ENCODE measurements around the gene RCN1. TPM values are rescaled to one million over a fixed set of nuclear protein-coding genes. Genes with fewer than 3 reads are reported as not detected.

Gene RCN1
- total and polyA plus RNA-seq, 2 of the 8 experiments (the other 6 are each of a cell fraction or from before 2014, with no cell fraction given): 45.1 to 123 TPM

- no peak overlapping the region for H4K91ac ChIP-seq (replicated peaks; ENCODE audit: insufficient read length, low read length)
- H2BK15ac ChIP-seq (ENCODE audit: low read length): no peak overlapping the region
- H3K56ac ChIP-seq (replicated peaks; ENCODE audit: insufficient read length, low read depth, low read length): no peak overlapping the region
- H3K4me2 ChIP-seq (ENCODE audit: insufficient read depth in 1 of 2, low read depth in 2 of 2, low read length in 2 of 2): no peak overlapping the region
- H4K20me1 ChIP-seq (replicated peaks in 1 of 2; ENCODE audit: control insufficient read depth in 1 of 2, insufficient read depth in 2 of 2, low read length in 2 of 2): no peaks in the 10 kb centered on the region
- H3K23ac ChIP-seq (ENCODE audit: insufficient read length): no peak overlapping the region
- DNase-seq (ENCODE audit: low read depth in 1 of 2, low spot score in 2 of 2) (no peak), FAIRE-seq (no peak)
- no peak overlapping the region for H4K5ac ChIP-seq (ENCODE audit: insufficient read length, low read depth, low read length)
- no peaks in the 10 kb centered on the region for H3K23me2 ChIP-seq (ENCODE audit: low read depth, low read length)
- H2AK5ac ChIP-seq (ENCODE audit: low read depth, low read length): no peak overlapping the region
- no peaks in the 10 kb centered on the region for H3K4me1 ChIP-seq (replicated peaks in 1 of 4; ENCODE audit: control insufficient read depth in 3 of 4, insufficient read depth in 4 of 4, low read length in 3 of 4)
- no peak overlapping the region for H3K4me3 ChIP-seq (ENCODE audit: extremely low read depth in 1 of 4, insufficient read depth in 2 of 4, low read depth in 3 of 4, low read length in 4 of 4)
- H4K8ac ChIP-seq (ENCODE audit: extremely low read depth, insufficient read depth, low read length): no peak overlapping the region
- no peak overlapping the region for H3K4ac ChIP-seq (replicated peaks; ENCODE audit: insufficient read length, low read depth, low read length)
- no peaks in the 10 kb centered on the region for H3K79me1 ChIP-seq (ENCODE audit: low read depth, low read length)
- H3K27ac ChIP-seq (ENCODE audit: low read depth, low read length): no peak overlapping the region
- H2BK20ac ChIP-seq (ENCODE audit: low read length): no peak overlapping the region
- no peak overlapping the region for H3K18ac ChIP-seq (ENCODE audit: extremely low read depth, low read length)
- no peak overlapping the region for H2AFZ ChIP-seq (ENCODE audit: low read length)
- CTCF ChIA-PET (ENCODE audit: partially characterized antibody): interaction anchor here (1.0 to 1.2 kb wide), 2 partner anchors 31 to 1030 kb away, joined by 3 to 4 read pairs; no protein-coding TSS in a partner anchor
- no peak overlapping the region for H2BK12ac ChIP-seq (ENCODE audit: low read depth, low read length)
- POLR2A ChIA-PET (ENCODE audit: partially characterized antibody): no interaction called here
- no peak overlapping the region for H2BK120ac ChIP-seq (replicated peaks; ENCODE audit: low read depth, low read length)
- H2BK5ac ChIP-seq (ENCODE audit: low read depth, low read length): no peak overlapping the region
- no peaks in the 10 kb centered on the region for H3K27me3 ChIP-seq (replicated peaks in 1 of 4; ENCODE audit: control insufficient read depth in 3 of 4, extremely low read depth in 1 of 4, insufficient read depth in 3 of 4, low read length in 3 of 4)
- H3K36me3 ChIP-seq (ENCODE audit: control insufficient read depth in 2 of 4, insufficient read depth in 4 of 4, low read length in 3 of 4): no peaks in the 10 kb centered on the region
- WGBS, 2 experiments (ENCODE audit: extremely low coverage in 1 of 2, insufficient coverage in 1 of 2, insufficient read length in 1 of 2, insufficient replicate concordance in 2 of 2, low coverage in 1 of 2, low lambda C conversion rate in 2 of 2, missing lambda C conversion rate in 1 of 2): 88% methylated on average over 3 of the region's 3 CpGs; no CpG with 5 or more reads in 1 of the 2 experiments
- H3K9me3 ChIP-seq (ENCODE audit: insufficient read depth in 2 of 2, low read depth in 1 of 2, low read length in 1 of 2): 0 out of 4 replicates have a peak, but pooled peaks cover 0 to 3% of the 10 kb centered on the region in 2 experiments
- H3K79me2 ChIP-seq (ENCODE audit: control insufficient read depth in 1 of 2, insufficient read depth in 2 of 2, low read length in 2 of 2): no peaks in the 10 kb centered on the region
- no peak overlapping the region for H3K14ac ChIP-seq (ENCODE audit: insufficient read length)
- H3K9ac ChIP-seq (replicated peaks in 1 of 4; ENCODE audit: extremely low read depth in 1 of 4, low read depth in 3 of 4, low read length in 3 of 4): no peak overlapping the region
- no peak for TF ChIP-seq EP300 (IDR thresholded peaks at IDR 0.05; ENCODE audit: borderline replicate concordance in 1 of 2, low read depth in 2 of 2, low read length in 2 of 2)
- TF ChIP-seq POLR2A (IDR thresholded peaks at IDR 0.05; ENCODE audit: control extremely low read depth in 1 of 2, low read depth in 2 of 2, low read length in 2 of 2): no peak
- no peak for TF ChIP-seq SIX5 (IDR thresholded peaks at IDR 0.05; ENCODE audit: low read depth, low read length)
- no peak for TF ChIP-seq CREB1 (IDR thresholded peaks at IDR 0.05)
- TF ChIP-seq MAFK (IDR thresholded peaks at IDR 0.05; ENCODE audit: low read depth, low read length): no peak
- TF ChIP-seq GABPA (IDR thresholded peaks at IDR 0.05; ENCODE audit: borderline replicate concordance, insufficient read depth, low read length): no peak
- no peak for TF ChIP-seq RNF2 (IDR thresholded peaks at IDR 0.05; ENCODE audit: borderline replicate concordance, low read depth, low read length, missing control alignments, poor library complexity, severe bottlenecking)
- TF ChIP-seq EZH2 (IDR thresholded peaks at IDR 0.05; ENCODE audit: low read depth, low read length, severe bottlenecking): no peak
- TF ChIP-seq TCF12 (IDR thresholded peaks at IDR 0.05; ENCODE audit: low read depth, low read length): no peak
- TF ChIP-seq TBP (IDR thresholded peaks at IDR 0.05; ENCODE audit: low read depth, low read length): no peak
- no peak for TF ChIP-seq MAX (IDR thresholded peaks at IDR 0.05)
- no peak for TF ChIP-seq CHD2 (IDR thresholded peaks at IDR 0.05; ENCODE audit: low read length)
Observed at GRCh38 chr11:32136657-32137056, 45.8 kb downstream of the RCN1 start.

Measured in H1 (cell line).